Mesendoderm (in vitro differentiated cells): Measurements from ENCODE around the gene METTL22.

ENCODE experiments used
- DNase-seq: peaks from one replicate; pipeline ENCODE4 v3.0.0; 2013
- H2AK5ac ChIP-seq: 2 replicates; pipeline ENCODE4 v1.6.1; 2013; ENCODE audit warnings: low read length, inconsistent platforms
- H2BK120ac ChIP-seq: 2 replicates; pipeline ENCODE4 v1.6.1; 2013; ENCODE audit warnings: low read depth, mild to moderate bottlenecking, low read length, moderate library complexity, mixed read lengths
- H2BK15ac ChIP-seq: replicated peaks from 2 replicates; pipeline ENCODE4 v1.6.1; 2013; ENCODE audit warnings: low read depth, mild to moderate bottlenecking, moderate library complexity
- H2BK5ac ChIP-seq: 2 replicates; pipeline ENCODE4 v1.6.1; 2013; ENCODE audit warnings: low read length, inconsistent platforms
- H3K18ac ChIP-seq: 2 replicates; pipeline ENCODE4 v1.6.1; 2013; ENCODE audit warnings: mild to moderate bottlenecking, low read length, mixed read lengths
- H3K23ac ChIP-seq: one replicate; pipeline ENCODE4 v1.6.1; 2013; ENCODE audit warnings: low read length
- H3K27ac ChIP-seq: 2 replicates; pipeline ENCODE4 v1.5.1; 2013; ENCODE audit warnings: low read depth, mild to moderate bottlenecking, inconsistent platforms, low read length, moderate library complexity
- H3K27me3 ChIP-seq: 2 replicates; pipeline ENCODE4 v1.6.1; 2013; ENCODE audit warnings: low read length, control low read depth, mild to moderate bottlenecking, inconsistent platforms; ENCODE audit not compliant: insufficient read depth, poor library complexity
- H3K36me3 ChIP-seq: 2 replicates; pipeline ENCODE4 v1.6.1; 2013; ENCODE audit warnings: low read length, inconsistent platforms; ENCODE audit not compliant: control insufficient read depth, insufficient read depth
- H3K4ac ChIP-seq: one replicate; pipeline ENCODE4 v1.6.1; 2013; ENCODE audit warnings: low read depth, mild to moderate bottlenecking, low read length, moderate library complexity
- H3K4me1 ChIP-seq: 2 replicates; pipeline ENCODE4 v1.6.1; 2013; ENCODE audit warnings: low read depth, low read length, inconsistent platforms; ENCODE audit not compliant: control insufficient read depth
- H3K4me2 ChIP-seq: 2 replicates; pipeline ENCODE4 v1.6.1; 2013; ENCODE audit warnings: low read length
- H3K4me3 ChIP-seq: 2 replicates; pipeline ENCODE4 v1.5.1; 2013; ENCODE audit warnings: mild to moderate bottlenecking, low read length
- H3K56ac ChIP-seq: one replicate; pipeline ENCODE4 v1.6.1; 2013; ENCODE audit warnings: low read length
- H3K79me1 ChIP-seq: 2 replicates; pipeline ENCODE4 v1.6.1; 2013; ENCODE audit warnings: low read length, inconsistent platforms
- H3K79me2 ChIP-seq: 2 replicates; pipeline ENCODE4 v1.6.1; 2013; ENCODE audit warnings: mild to moderate bottlenecking, low read length; ENCODE audit not compliant: control insufficient read depth, insufficient read depth
- H3K9ac ChIP-seq: 2 replicates; pipeline ENCODE4 v1.6.1; 2013; ENCODE audit warnings: low read length, inconsistent platforms
- H4K5ac ChIP-seq: one replicate; pipeline ENCODE4 v1.6.1; 2013; ENCODE audit warnings: low read length
- H4K8ac ChIP-seq: one replicate; pipeline ENCODE4 v1.6.1; 2013; ENCODE audit warnings: low read depth, mild to moderate bottlenecking, control low read depth, low read length, moderate library complexity
- WGBS: extraction: QIAGEN DNeasy Blood & Tissue Kit; methylation state at CpG from one replicate; pipeline ENCODE4 v1.1.7; 2013; ENCODE audit warnings: low lambda C conversion rate, missing lambda C conversion rate; ENCODE audit not compliant: insufficient coverage; ENCODE audit errors: extremely low coverage; 5-methylcytosine and 5-hydroxymethylcytosine counted together

METTL22 gene

GRCh38 chr16:8677481-8677880, 56.0 kb downstream of the METTL22 start:
- no peak for DNase-seq
- H3K79me2 ChIP-seq: no peaks in the 10 kb centered on the region

GRCh38 chr16:8678068-8678927, 56.8 kb downstream of the METTL22 start:
- WGBS: no CpG with 5 or more reads among the region's 7 CpGs
- H4K8ac ChIP-seq: no peak overlapping the region
- no peak overlapping the region for H3K23ac ChIP-seq
- no peak overlapping the region for H3K56ac ChIP-seq
- H3K4me3 ChIP-seq: no peak overlapping the region
- H2BK15ac ChIP-seq: no peak overlapping the region
- H4K5ac ChIP-seq: no peak overlapping the region
- no peak overlapping the region for H3K4ac ChIP-seq
- H3K4me2 ChIP-seq: no peak overlapping the region
- H3K9ac ChIP-seq: no peak overlapping the region
- no peak overlapping the region for H2BK5ac ChIP-seq
- no peaks in the 10 kb centered on the region for H3K79me1 ChIP-seq
- no peak overlapping the region for H2BK120ac ChIP-seq
- H3K27me3 ChIP-seq: no peaks in the 10 kb centered on the region
- no peak overlapping the region for H3K27ac ChIP-seq
- no peak overlapping the region for H3K18ac ChIP-seq
- no peaks in the 10 kb centered on the region for H3K79me2 ChIP-seq
- no peaks in the 10 kb centered on the region for H3K36me3 ChIP-seq
- no peak for DNase-seq
- no peaks in the 10 kb centered on the region for H3K4me1 ChIP-seq
- H2AK5ac ChIP-seq: no peak overlapping the region

More at GRCh38 chr16:8677481-8677880, 56.0 kb downstream of the METTL22 start:
- Histone ChIP-seq H3K56ac (no peak overlapping the region), H3K79me1 (no peaks in the 10 kb centered on the region), H2BK15ac (no peak overlapping the region), H3K4me3 (no peak overlapping the region), H3K23ac (no peak overlapping the region), H3K4ac (no peak overlapping the region), H4K8ac (no peak overlapping the region), H3K4me2 (no peak overlapping the region), H3K27ac (no peak overlapping the region), H4K5ac (no peak overlapping the region), H3K36me3 (no peaks in the 10 kb centered on the region), H3K18ac (no peak overlapping the region), H2BK120ac (no peak overlapping the region), H3K9ac (no peak overlapping the region), H3K27me3 (no peaks in the 10 kb centered on the region), H2AK5ac (no peak overlapping the region), H3K4me1 (no peaks in the 10 kb centered on the region), H2BK5ac (no peak overlapping the region)
- WGBS: no CpG with 5 or more reads among the region's 5 CpGs

- Histone ChIP-seq H3K27ac (no peak overlapping the region), H3K79me2 (no peaks in the 10 kb centered on the region), H2BK15ac (no peak overlapping the region), H3K4me2 (no peak overlapping the region), H3K27me3 (no peaks in the 10 kb centered on the region), H4K8ac (no peak overlapping the region), H2BK120ac (no peak overlapping the region), H3K36me3 (no peaks in the 10 kb centered on the region), H3K56ac (no peak overlapping the region), H3K23ac (no peak overlapping the region), H3K9ac (no peak overlapping the region), H2BK5ac (no peak overlapping the region), H4K5ac (no peak overlapping the region), H3K4ac (no peak overlapping the region), H2AK5ac (no peak overlapping the region), H3K79me1 (no peaks in the 10 kb centered on the region), H3K4me3 (no peak overlapping the region), H3K18ac (no peak overlapping the region), H3K4me1 (no peaks in the 10 kb centered on the region)
- no CpG with 5 or more reads among the region's 2 CpGs for WGBS
- peak; percentile 63 for DNase-seq
Observed at GRCh38 chr16:8679151-8679550, 57.7 kb downstream of the METTL22 start.

GRCh38 chr16:8682551-8683259, 61.2 kb downstream of the METTL22 start:
- Histone ChIP-seq H3K4me2 (no peak overlapping the region), H3K36me3 (no peaks in the 10 kb centered on the region), H3K27me3 (no peaks in the 10 kb centered on the region), H2BK5ac (no peak overlapping the region), H4K8ac (no peak overlapping the region), H3K9ac (no peak overlapping the region), H2BK120ac (no peak overlapping the region), H2AK5ac (no peak overlapping the region), H3K18ac (no peak overlapping the region), H3K56ac (no peak overlapping the region), H3K4me1 (no peaks in the 10 kb centered on the region), H3K4ac (no peak overlapping the region), H3K4me3 (no peak overlapping the region), H3K79me1 (no peaks in the 10 kb centered on the region), H3K27ac (no peak overlapping the region), H2BK15ac (no peak overlapping the region), H3K79me2 (no peaks in the 10 kb centered on the region), H4K5ac (no peak overlapping the region), H3K23ac (no peak overlapping the region)
- no CpG with 5 or more reads among the region's 9 CpGs for WGBS
- DNase-seq: no peak

GRCh38 chr16:8683640-8684039, 62.1 kb downstream of the METTL22 start:
- Histone ChIP-seq H3K79me2 (no peaks in the 10 kb centered on the region), H3K4me3 (no peak overlapping the region), H2AK5ac (no peak overlapping the region), H3K23ac (no peak overlapping the region), H2BK15ac (no peak overlapping the region), H4K8ac (no peak overlapping the region), H2BK120ac (no peak overlapping the region), H3K79me1 (no peaks in the 10 kb centered on the region), H3K4me1 (no peaks in the 10 kb centered on the region), H3K27me3 (no peaks in the 10 kb centered on the region), H3K9ac (no peak overlapping the region), H3K4ac (no peak overlapping the region), H3K56ac (no peak overlapping the region), H3K36me3 (no peaks in the 10 kb centered on the region), H3K18ac (no peak overlapping the region), H3K27ac (no peak overlapping the region), H3K4me2 (no peak overlapping the region), H4K5ac (no peak overlapping the region), H2BK5ac (no peak overlapping the region)
- WGBS: no CpG with 5 or more reads among the region's 4 CpGs
- no peak for DNase-seq
